Measurements from ENCODE around the gene ENTHD1.

Gene ENTHD1

DNA sequence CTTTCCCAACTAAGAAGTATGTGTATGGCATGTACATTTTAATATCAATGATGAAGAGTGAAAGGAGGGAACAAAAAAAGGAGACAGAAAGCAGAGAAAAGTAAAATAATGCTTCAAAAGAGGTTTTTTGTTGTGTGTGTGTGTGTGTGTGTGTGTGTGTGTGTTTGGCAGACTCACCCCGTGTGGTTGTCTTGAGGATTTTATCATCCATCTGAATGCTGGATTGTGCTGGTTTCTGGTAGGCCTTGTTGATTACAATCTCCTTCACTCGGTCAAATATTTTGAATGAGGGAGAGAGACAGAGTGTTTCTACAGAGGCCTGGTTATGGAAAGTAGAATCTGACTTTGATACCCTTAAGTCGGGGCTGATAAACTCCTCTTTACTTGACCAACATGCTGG is 128.5 kb downstream of the ENTHD1 start:
- no peak overlapping the region for H3K9ac ChIP-seq (ENCODE audit: low read depth, low read length)
- no peak overlapping the region for H3K4me3 ChIP-seq (ENCODE audit: low read length)
- H3K9me3 ChIP-seq (ENCODE audit: insufficient read depth, low read depth, low read length): no peaks in the 10 kb centered on the region
- no peak overlapping the region for H3K27ac ChIP-seq (ENCODE audit: low read length)
- H3K27me3 ChIP-seq (ENCODE audit: insufficient read depth, low read length): no peaks in the 10 kb centered on the region; the same call in 1 of the 2 replicates
- no peaks in the 10 kb centered on the region for H3K4me1 ChIP-seq (ENCODE audit: insufficient read depth, low read length)
- no peaks in the 10 kb centered on the region for H3K36me3 ChIP-seq (ENCODE audit: insufficient read depth, low read depth, low read length)

DNA sequence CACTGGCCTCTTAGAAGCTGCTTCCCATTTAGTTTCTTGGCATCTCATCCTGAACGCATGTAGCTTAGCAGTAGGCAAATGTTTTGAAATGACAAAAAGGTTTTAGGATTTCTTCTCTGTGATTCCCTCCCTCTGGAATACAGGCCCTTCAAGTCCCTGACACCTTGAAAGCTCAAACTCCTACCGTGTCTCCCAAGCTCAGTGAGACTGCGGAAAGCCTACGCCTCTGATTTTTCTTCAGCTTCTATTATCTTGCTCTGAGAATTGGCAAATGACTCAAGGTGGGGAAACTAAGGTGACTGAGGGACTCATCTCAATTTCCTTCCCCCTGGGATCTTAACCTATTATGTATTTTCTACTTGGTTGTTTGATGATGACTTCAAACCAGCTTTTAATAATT is 130.3 kb downstream of the ENTHD1 start:
- Histone ChIP-seq H3K27ac (ENCODE audit: low read length) (no peak overlapping the region), H3K9me3 (ENCODE audit: insufficient read depth, low read depth, low read length) (no peaks in the 10 kb centered on the region), H3K4me1 (ENCODE audit: insufficient read depth, low read length) (no peaks in the 10 kb centered on the region), H3K36me3 (ENCODE audit: insufficient read depth, low read depth, low read length) (no peaks in the 10 kb centered on the region), H3K9ac (ENCODE audit: low read depth, low read length) (no peak overlapping the region), H3K4me3 (ENCODE audit: low read length) (no peak overlapping the region), H3K27me3 (ENCODE audit: insufficient read depth, low read length) (no peaks in the 10 kb centered on the region; the same call in 1 of the 2 replicates)

DNA sequence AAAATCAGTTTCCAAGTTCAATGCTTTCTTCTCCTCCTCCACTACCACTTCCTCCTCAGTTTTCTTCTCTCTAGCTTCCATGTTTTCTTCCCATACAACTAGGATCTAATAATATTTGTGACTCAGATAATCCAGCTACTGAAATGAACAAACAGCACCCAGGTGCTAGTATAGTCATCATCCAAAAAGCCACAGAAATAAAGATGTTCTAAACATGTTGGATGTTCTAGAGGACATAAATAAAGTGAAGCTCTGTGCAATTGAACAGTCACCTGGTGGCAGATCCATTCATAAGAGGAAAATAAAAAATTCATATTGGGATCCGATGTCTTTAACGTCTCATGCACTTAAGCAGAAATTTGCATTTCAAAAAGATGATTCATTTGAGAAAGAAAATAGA is 142.8 kb downstream of the ENTHD1 start:
- H3K9me3 ChIP-seq (ENCODE audit: insufficient read depth, low read depth, low read length): no peaks in the 10 kb centered on the region
- no peak overlapping the region for H3K9ac ChIP-seq (ENCODE audit: low read depth, low read length)
- H3K4me3 ChIP-seq (ENCODE audit: low read length): no peak overlapping the region
- H3K36me3 ChIP-seq (ENCODE audit: insufficient read depth, low read depth, low read length): no peaks in the 10 kb centered on the region
- H3K27me3 ChIP-seq (ENCODE audit: insufficient read depth, low read length): peaks cover 5% of the 10 kb centered on the region; the same call in 1 of the 2 replicates
- H3K4me1 ChIP-seq (ENCODE audit: insufficient read depth, low read length): no peaks in the 10 kb centered on the region
- no peak overlapping the region for H3K27ac ChIP-seq (ENCODE audit: low read length)

DNA sequence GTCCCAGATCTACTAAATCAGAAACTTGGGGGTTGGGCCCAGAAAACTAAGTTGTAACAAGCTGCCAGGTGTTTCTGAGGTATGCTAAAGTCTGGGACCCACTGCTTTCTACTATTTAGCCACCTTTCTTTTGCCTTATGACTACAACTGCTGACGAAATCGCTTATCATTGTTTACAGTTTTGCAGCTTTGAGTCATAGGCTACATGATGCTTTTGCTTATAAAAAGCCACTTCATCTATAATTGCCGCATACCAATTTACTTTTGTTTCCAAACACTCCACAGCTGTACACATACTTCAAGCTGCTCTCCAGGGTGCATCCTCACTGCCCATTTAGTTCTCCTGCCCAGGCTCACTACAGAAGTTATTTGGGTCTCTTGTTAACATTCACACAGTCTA is 144.7 kb downstream of the ENTHD1 start:
- H3K9ac ChIP-seq (ENCODE audit: low read depth, low read length): no peak overlapping the region
- H3K9me3 ChIP-seq (ENCODE audit: insufficient read depth, low read depth, low read length): no peaks in the 10 kb centered on the region
- no peak overlapping the region for H3K4me3 ChIP-seq (ENCODE audit: low read length)
- H3K27ac ChIP-seq (ENCODE audit: low read length): no peak overlapping the region
- peaks cover 5% of the 10 kb centered on the region; the same call in 1 of the 2 replicates for H3K27me3 ChIP-seq (ENCODE audit: insufficient read depth, low read length)
- no peaks in the 10 kb centered on the region for H3K4me1 ChIP-seq (ENCODE audit: insufficient read depth, low read length)
- no peaks in the 10 kb centered on the region for H3K36me3 ChIP-seq (ENCODE audit: insufficient read depth, low read depth, low read length)

DNA sequence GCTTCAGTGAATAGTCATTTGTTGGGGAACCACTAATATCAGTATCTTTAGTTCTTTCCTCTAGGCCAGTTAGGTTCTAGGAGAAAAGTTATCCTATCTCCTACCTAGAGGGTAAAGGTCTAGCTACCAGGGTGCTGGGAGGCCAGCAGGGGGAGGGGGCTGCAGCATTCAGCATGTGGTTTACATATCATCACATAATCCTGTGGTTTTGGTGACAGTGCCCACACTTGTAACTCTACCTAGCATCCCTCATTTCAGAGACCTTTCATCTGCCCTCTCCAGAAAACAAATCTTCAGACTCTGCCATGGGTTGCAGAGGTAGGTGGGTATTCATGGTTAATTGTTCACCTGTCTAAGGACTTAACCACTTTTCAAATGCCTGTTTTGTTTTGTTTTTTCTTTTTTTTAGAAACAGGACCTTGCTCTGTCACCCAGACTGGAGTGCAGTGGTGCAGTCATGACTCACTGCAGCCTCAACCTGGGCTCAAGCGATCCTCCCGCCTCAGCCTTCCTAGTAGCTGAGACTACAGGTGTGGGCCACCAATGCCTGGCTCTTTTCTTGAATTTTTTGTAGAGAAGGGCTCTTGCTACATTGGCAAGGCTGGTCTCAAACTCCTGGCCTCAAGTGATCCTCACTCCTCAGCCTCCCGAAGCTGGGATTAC is 146.8 kb downstream of the ENTHD1 start:
- no peak overlapping the region for H3K4me3 ChIP-seq (ENCODE audit: low read length)
- H3K36me3 ChIP-seq (ENCODE audit: insufficient read depth, low read depth, low read length): no peaks in the 10 kb centered on the region
- H3K4me1 ChIP-seq (ENCODE audit: insufficient read depth, low read length): no peaks in the 10 kb centered on the region
- H3K9ac ChIP-seq (ENCODE audit: low read depth, low read length): no peak overlapping the region
- no peak overlapping the region for H3K27ac ChIP-seq (ENCODE audit: low read length)
- no peaks in the 10 kb centered on the region for H3K27me3 ChIP-seq (ENCODE audit: insufficient read depth, low read length)
- H3K9me3 ChIP-seq (ENCODE audit: insufficient read depth, low read depth, low read length): no peaks in the 10 kb centered on the region

DNA sequence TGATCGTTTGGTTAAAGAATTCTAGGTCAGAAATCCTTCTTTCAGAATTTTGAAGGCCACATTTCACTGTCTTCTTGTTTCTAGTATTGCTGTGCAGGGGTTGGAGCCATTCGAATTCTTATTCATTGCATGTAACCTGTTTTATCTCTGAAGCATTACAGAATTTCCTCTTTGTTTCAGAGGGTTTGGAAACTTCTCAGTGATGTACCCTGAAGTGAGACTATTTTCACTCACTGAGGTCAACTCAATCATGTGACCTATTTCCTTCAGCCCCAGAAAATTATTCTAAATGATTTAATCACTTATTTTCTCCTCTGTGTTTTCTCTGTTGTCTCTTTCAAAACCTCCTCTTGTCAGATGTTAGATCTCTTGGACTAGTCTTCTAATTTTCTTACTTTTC is 147.8 kb downstream of the ENTHD1 start:
- H3K27me3 ChIP-seq (ENCODE audit: insufficient read depth, low read length): no peaks in the 10 kb centered on the region
- no peak overlapping the region for H3K27ac ChIP-seq (ENCODE audit: low read length)
- H3K9ac ChIP-seq (ENCODE audit: low read depth, low read length): no peak overlapping the region
- H3K9me3 ChIP-seq (ENCODE audit: insufficient read depth, low read depth, low read length): no peaks in the 10 kb centered on the region
- no peaks in the 10 kb centered on the region for H3K36me3 ChIP-seq (ENCODE audit: insufficient read depth, low read depth, low read length)
- no peaks in the 10 kb centered on the region for H3K4me1 ChIP-seq (ENCODE audit: insufficient read depth, low read length)
- H3K4me3 ChIP-seq (ENCODE audit: low read length): no peak overlapping the region

DNA sequence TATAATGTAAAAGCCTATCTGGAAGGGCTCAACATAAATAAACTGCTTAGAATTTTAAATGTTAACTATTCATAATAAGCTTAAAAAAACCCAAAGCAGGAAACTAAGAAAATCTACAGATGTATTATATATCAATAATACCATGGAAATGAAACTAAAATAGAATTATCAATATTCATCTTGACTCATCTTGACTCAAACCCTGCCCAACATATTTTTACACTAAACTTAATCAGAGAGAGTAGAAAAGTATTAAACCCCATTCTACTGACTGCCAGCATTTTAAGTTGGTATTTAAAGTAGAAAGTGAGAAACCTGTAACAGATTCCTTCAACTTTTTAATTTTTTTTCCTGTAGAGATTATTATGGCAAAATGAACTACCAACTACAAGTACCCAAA is 149.2 kb downstream of the ENTHD1 start:
- Histone ChIP-seq H3K9ac (ENCODE audit: low read depth, low read length) (no peak overlapping the region), H3K36me3 (ENCODE audit: insufficient read depth, low read depth, low read length) (no peaks in the 10 kb centered on the region), H3K4me3 (ENCODE audit: low read length) (no peak overlapping the region), H3K27me3 (ENCODE audit: insufficient read depth, low read length) (no peaks in the 10 kb centered on the region), H3K4me1 (ENCODE audit: insufficient read depth, low read length) (no peaks in the 10 kb centered on the region), H3K9me3 (ENCODE audit: insufficient read depth, low read depth, low read length) (no peaks in the 10 kb centered on the region; the same call in none of the 2 replicates), H3K27ac (ENCODE audit: low read length) (no peak overlapping the region)

DNA sequence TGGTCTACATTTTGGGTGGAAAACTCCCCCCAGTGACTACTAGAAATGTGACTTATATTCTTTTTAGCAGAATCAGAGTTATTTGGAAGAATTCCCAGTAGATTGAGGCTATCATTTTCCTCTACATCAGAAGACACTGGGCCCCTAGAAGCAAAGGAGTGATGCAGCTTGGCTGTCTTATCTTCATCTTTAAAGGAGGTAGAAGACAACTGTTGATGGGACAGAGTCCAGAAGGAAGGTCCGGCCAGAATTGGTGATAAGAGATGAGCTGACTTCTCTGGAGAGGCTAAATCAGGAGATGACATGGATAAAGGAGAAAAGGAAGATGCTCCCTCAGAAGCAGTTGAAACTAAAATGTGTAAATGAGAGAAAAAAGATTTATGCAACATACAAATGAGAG is 149.6 kb downstream of the ENTHD1 start:
- Histone ChIP-seq H3K4me1 (ENCODE audit: insufficient read depth, low read length) (no peaks in the 10 kb centered on the region), H3K27ac (ENCODE audit: low read length) (no peak overlapping the region), H3K9ac (ENCODE audit: low read depth, low read length) (no peak overlapping the region)

DNA sequence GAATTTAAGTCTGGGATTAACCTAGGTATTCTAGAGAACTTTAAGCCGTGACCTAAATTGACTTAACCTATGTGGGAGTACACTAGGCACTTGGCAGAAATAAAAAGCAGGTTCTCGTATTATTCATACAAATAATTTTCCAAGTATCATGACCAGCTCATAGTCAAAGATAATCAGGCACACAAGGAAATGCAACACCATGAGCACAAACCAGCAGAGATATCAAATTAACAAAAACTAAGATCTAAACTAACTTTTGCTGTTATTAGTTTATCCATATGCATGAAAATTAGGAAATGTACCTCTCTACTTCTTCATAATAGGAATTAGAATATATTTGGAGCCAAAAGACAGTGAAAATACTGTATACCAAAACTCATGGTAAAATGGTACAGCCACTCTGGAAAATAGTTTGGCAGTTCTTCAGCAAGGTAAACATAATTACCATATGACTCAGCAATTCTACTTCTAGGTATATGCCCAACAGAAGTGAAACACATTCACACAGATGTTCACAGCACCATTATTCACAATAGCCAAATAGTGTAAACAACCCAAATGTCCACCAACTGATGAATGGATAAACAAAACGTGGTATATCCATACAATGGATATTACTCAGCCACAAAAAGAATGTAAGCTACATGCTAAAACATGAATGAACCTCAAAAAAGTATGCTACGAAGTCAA is 154.1 kb downstream of the ENTHD1 start:
- no peaks in the 10 kb centered on the region for H3K27me3 ChIP-seq (ENCODE audit: insufficient read depth, low read length)
- H3K9ac ChIP-seq (ENCODE audit: low read depth, low read length): no peak overlapping the region
- H3K4me1 ChIP-seq (ENCODE audit: insufficient read depth, low read length): no peaks in the 10 kb centered on the region
- no peaks in the 10 kb centered on the region for H3K36me3 ChIP-seq (ENCODE audit: insufficient read depth, low read depth, low read length)
- no peak overlapping the region for H3K4me3 ChIP-seq (ENCODE audit: low read length)
- H3K9me3 ChIP-seq (ENCODE audit: insufficient read depth, low read depth, low read length): no peaks in the 10 kb centered on the region; the same call in none of the 2 replicates
- no peak overlapping the region for H3K27ac ChIP-seq (ENCODE audit: low read length)

More for the DNA sequence above, 149.6 kb downstream of the ENTHD1 start:
- Histone ChIP-seq H3K9me3 (ENCODE audit: insufficient read depth, low read depth, low read length) (no peaks in the 10 kb centered on the region; the same call in none of the 2 replicates), H3K4me3 (ENCODE audit: low read length) (no peak overlapping the region), H3K27me3 (ENCODE audit: insufficient read depth, low read length) (no peaks in the 10 kb centered on the region), H3K36me3 (ENCODE audit: insufficient read depth, low read depth, low read length) (no peaks in the 10 kb centered on the region)

DNA sequence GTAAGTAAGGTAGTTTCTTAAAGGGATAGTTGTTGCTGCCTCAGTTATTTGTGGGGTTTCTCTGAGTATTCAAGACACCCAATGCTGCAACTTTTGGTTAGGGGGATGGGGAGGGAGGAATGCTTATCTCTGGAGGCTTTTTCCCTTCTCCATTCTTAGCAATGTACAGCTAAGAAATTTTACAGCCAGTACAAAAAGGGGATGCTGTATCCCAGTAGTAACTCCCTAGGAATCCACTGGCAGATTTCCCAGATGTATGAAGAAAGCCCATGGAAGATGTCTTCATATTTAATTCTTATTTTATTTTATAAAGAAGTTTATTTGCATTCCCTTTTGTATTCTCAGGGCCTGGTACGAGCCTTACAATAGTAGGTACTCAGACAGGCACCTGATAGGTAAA is 154.8 kb downstream of the ENTHD1 start:
- H3K4me3 ChIP-seq (ENCODE audit: low read length): no peak overlapping the region
- H3K27ac ChIP-seq (ENCODE audit: low read length): no peak overlapping the region
- H3K9me3 ChIP-seq (ENCODE audit: insufficient read depth, low read depth, low read length): no peaks in the 10 kb centered on the region; the same call in none of the 2 replicates
- H3K4me1 ChIP-seq (ENCODE audit: insufficient read depth, low read length): no peaks in the 10 kb centered on the region
- no peaks in the 10 kb centered on the region for H3K36me3 ChIP-seq (ENCODE audit: insufficient read depth, low read depth, low read length)
- H3K9ac ChIP-seq (ENCODE audit: low read depth, low read length): no peak overlapping the region
- H3K27me3 ChIP-seq (ENCODE audit: insufficient read depth, low read length): no peaks in the 10 kb centered on the region

DNA sequence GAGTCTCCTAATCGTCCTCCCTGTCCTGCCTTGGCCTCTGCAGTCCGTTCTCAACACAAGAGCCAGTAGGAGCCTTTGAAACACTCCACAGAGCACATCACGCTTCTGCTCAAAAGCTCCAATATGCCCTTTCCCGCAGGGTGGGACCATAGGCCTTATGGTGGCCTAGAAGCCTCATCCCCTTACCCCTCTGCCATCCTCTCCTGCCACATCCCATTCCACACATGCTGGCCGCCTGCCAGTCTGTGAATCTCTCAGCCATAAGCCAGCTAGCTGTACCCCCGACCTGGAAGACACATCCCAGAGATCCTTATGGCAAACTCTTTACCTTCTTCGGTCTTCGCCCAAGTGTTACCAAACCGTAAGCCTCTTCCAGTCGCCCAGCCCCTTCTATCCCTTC is 157.8 kb downstream of the ENTHD1 start:
- peaks cover 4% of the 10 kb centered on the region; the same call in 1 of the 2 replicates for H3K4me1 ChIP-seq (ENCODE audit: insufficient read depth, low read length)
- H3K4me3 ChIP-seq (ENCODE audit: low read length): no peak overlapping the region
- H3K9ac ChIP-seq (ENCODE audit: low read depth, low read length): no peak overlapping the region
- no peak overlapping the region for H3K27ac ChIP-seq (ENCODE audit: low read length)
- no peaks in the 10 kb centered on the region for H3K27me3 ChIP-seq (ENCODE audit: insufficient read depth, low read length)
- no peaks in the 10 kb centered on the region; the same call in none of the 2 replicates for H3K9me3 ChIP-seq (ENCODE audit: insufficient read depth, low read depth, low read length)
- no peaks in the 10 kb centered on the region for H3K36me3 ChIP-seq (ENCODE audit: insufficient read depth, low read depth, low read length)

DNA sequence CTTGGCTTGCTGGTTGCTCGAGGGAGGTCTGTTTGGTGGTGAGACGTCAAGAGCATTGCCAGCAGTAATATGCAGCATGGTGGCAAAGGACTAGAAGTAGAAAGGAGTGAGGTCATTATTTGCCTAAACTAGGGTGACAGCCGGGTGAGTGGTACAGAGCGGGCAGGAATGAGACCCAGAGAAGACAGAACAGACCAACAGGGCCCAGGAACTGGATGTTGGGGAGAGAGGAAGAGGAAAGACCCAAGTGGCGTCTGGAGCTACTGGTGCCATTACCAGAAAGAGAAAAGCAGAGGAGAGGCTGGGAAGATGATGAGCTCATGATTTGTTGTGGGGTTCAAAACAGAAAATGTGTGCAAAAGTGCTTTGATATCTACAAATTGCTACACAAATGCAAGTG is 158.7 kb downstream of the ENTHD1 start:
- Histone ChIP-seq H3K9me3 (ENCODE audit: insufficient read depth, low read depth, low read length) (no peaks in the 10 kb centered on the region; the same call in none of the 2 replicates), H3K4me1 (ENCODE audit: insufficient read depth, low read length) (peaks cover 4% of the 10 kb centered on the region; the same call in 1 of the 2 replicates), H3K9ac (ENCODE audit: low read depth, low read length) (no peak overlapping the region), H3K36me3 (ENCODE audit: insufficient read depth, low read depth, low read length) (no peaks in the 10 kb centered on the region), H3K4me3 (ENCODE audit: low read length) (no peak overlapping the region), H3K27me3 (ENCODE audit: insufficient read depth, low read length) (no peaks in the 10 kb centered on the region), H3K27ac (ENCODE audit: low read length) (no peak overlapping the region)
